Bronchial epithelial cell (primary cell): Measurements from ENCODE around the gene TOP3A. TPM values are rescaled to one million over a fixed set of nuclear protein-coding genes. Genes with fewer than 3 reads are reported as not detected.

Experiments
- DNase-seq: peaks from one replicate; pipeline ENCODE4 v3.0.0-alpha.2; 2010; ENCODE audit warnings: low read depth
- FAIRE-seq: peaks from 2 replicates; lab custom pipeline; 2011; peaks lifted over from hg19 to GRCh38; lab: Jason Lieb, UNC
- H3K27me3 ChIP-seq: 2 replicates; pipeline ENCODE4 v1.5.1; 2011; ENCODE audit warnings: low read length; ENCODE audit not compliant: control insufficient read depth, insufficient read depth
- H3K36me3 ChIP-seq: 2 replicates; pipeline ENCODE4 v1.5.1; 2011; ENCODE audit warnings: low read length; ENCODE audit not compliant: control insufficient read depth, insufficient read depth
- H3K4me3 ChIP-seq: 2 replicates; pipeline ENCODE4 v1.5.1; 2011; ENCODE audit warnings: mild to moderate bottlenecking, low read depth, low read length, control low read depth
- CTCF ChIP-seq: IDR thresholded peaks from 2 replicates; pipeline ENCODE4 v1.5.1; 2011; ENCODE audit warnings: mild to moderate bottlenecking, moderate library complexity, low read length, control low read depth, inconsistent platforms; ENCODE audit not compliant: insufficient read depth, severe bottlenecking
- total RNA-seq: library from RNA; depleted of rRNA; stranded (reverse); fragments of >200 nt; gene quantifications from 2 replicates; pipeline ENCODE4 v1.2.1, GENCODE V29; 2014

TOP3A gene
- total RNA-seq, 1 donor from 2014 or later = 22.4 TPM

GRCh38 chr17:18321309-18321708 is 6.5 kb upstream of the TOP3A start:
- Histone ChIP-seq H3K36me3 (peaks cover 30% of the 10 kb centered on the region), H3K27me3 (no peaks in the 10 kb centered on the region), H3K4me3 (no peak overlapping the region)
- TF ChIP-seq CTCF = peak; percentile 36
- peak; percentile 23 for DNase-seq
- no peak for FAIRE-seq

- no peak for FAIRE-seq
- no peaks in the 10 kb centered on the region for H3K27me3 ChIP-seq
- H3K36me3 ChIP-seq = peaks cover 30% of the 10 kb centered on the region
- no peak overlapping the region for H3K4me3 ChIP-seq
- no peak for TF ChIP-seq CTCF
- no peak for DNase-seq
These were observed 5.5 kb upstream of the TOP3A start for GRCh38 chr17:18320301-18320700.

- peaks cover 24% of the 10 kb centered on the region for H3K36me3 ChIP-seq
- DNase-seq (peak; percentile 46), FAIRE-seq (peak; percentile 7)
- H3K4me3 ChIP-seq = no peak overlapping the region
- H3K27me3 ChIP-seq = no peaks in the 10 kb centered on the region
- peak; percentile 64 for TF ChIP-seq CTCF
These were observed 4.9 kb upstream of the TOP3A start for GRCh38 chr17:18319604-18320256.

- Histone ChIP-seq H3K27me3 (no peaks in the 10 kb centered on the region), H3K36me3 (peaks cover 19% of the 10 kb centered on the region), H3K4me3 (no peak overlapping the region)
- no peak for TF ChIP-seq CTCF
- FAIRE-seq (peak; percentile 90), DNase-seq (no peak)
These were observed 4.1 kb upstream of the TOP3A start for GRCh38 chr17:18318771-18319450.

- DNase-seq (no peak), FAIRE-seq (no peak)
- Histone ChIP-seq H3K36me3 (peaks cover 14% of the 10 kb centered on the region), H3K4me3 (no peak overlapping the region), H3K27me3 (no peaks in the 10 kb centered on the region)
- TF ChIP-seq CTCF = no peak
These were observed 3.3 kb upstream of the TOP3A start for GRCh38 chr17:18318117-18318516.
